OCI-LY7 (cell line): Measurements from ENCODE around the gene IGFL3. TPM values are rescaled to one million over a fixed set of nuclear protein-coding genes. Genes with fewer than 3 reads are reported as not detected.

Experiments used
- BruUV-seq: library from RNA; stranded (reverse); fragments of 400-500 nt; replicated peaks from 2 replicates; lab custom pipeline; 2021; lab: Mats Ljungman, UMichigan
- CTCF ChIA-PET: fragments of 300-600 bp; sonication (Branson Sonifier 250); formaldehyde crosslinking; loops from one replicate; lab custom pipeline; 2022; ENCODE audit warnings: antibody characterized with exemption; ENCODE audit not compliant: unreplicated experiment; lab: Charles Lee
- POLR2A ChIA-PET: fragments of 300-600 bp; sonication (Branson Sonifier 250); formaldehyde crosslinking; loops from one replicate; lab custom pipeline; 2022; ENCODE audit warnings: antibody characterized with exemption; lab: Charles Lee
- DNase-seq: peaks from one replicate; pipeline ENCODE4 v3.0.0-alpha.2; 2015; ENCODE audit warnings: low spot score
- H2AFZ ChIP-seq: fragments of 200-600 bp; sonication (generic), shearing (Covaris generic); 2 replicates; pipeline ENCODE4 v1.6.1; 2014; ENCODE audit warnings: mild to moderate bottlenecking, antibody characterized with exemption, low read length, moderate library complexity
- H3K27ac ChIP-seq: fragments of 200-600 bp; sonication (generic); 2 replicates; pipeline ENCODE4 v1.5.1; 2014; ENCODE audit warnings: mixed run types, low read depth, mild to moderate bottlenecking, moderate library complexity, low read length, inconsistent platforms; ENCODE audit not compliant: poor library complexity, severe bottlenecking
- H3K36me3 ChIP-seq: fragments of 200-600 bp; sonication (generic); 2 replicates; pipeline ENCODE4 v1.6.1; 2014; ENCODE audit warnings: mild to moderate bottlenecking, antibody characterized with exemption, low read length, moderate library complexity, mixed read lengths; ENCODE audit not compliant: insufficient read depth
- H3K4me1 ChIP-seq: fragments of 200-600 bp; sonication (generic); 2 replicates; pipeline ENCODE4 v1.5.1; 2014; ENCODE audit warnings: mild to moderate bottlenecking, low read length; ENCODE audit not compliant: insufficient read depth, poor library complexity, severe bottlenecking
- H3K4me2 ChIP-seq: fragments of 200-600 bp; sonication (generic); 2 replicates; pipeline ENCODE4 v1.6.1; 2014; ENCODE audit warnings: mild to moderate bottlenecking, low read length
- H3K4me3 ChIP-seq: fragments of 200-600 bp; sonication (generic); 2 replicates; pipeline ENCODE4 v1.5.1; 2014; ENCODE audit warnings: mild to moderate bottlenecking, low read depth, low read length; ENCODE audit not compliant: poor library complexity, severe bottlenecking
- H3K79me2 ChIP-seq: fragments of 200-600 bp; sonication (generic); 2 replicates; pipeline ENCODE4 v1.6.1; 2016; ENCODE audit warnings: low read depth, mild to moderate bottlenecking, low read length, moderate library complexity, mixed read lengths; ENCODE audit not compliant: insufficient read depth
- H3K9me2 ChIP-seq: fragments of 200-600 bp; sonication (generic); 2 replicates; pipeline ENCODE4 v1.6.1; 2016; ENCODE audit warnings: mild to moderate bottlenecking, low read length, mixed read lengths; ENCODE audit not compliant: insufficient read depth
- H3K9me3 ChIP-seq: fragments of 200-600 bp; sonication (generic); 2 replicates; pipeline ENCODE4 v1.6.1; 2014; ENCODE audit warnings: mild to moderate bottlenecking, mixed run types, low read length, mixed read lengths
- H4K20me1 ChIP-seq: fragments of 200-600 bp; sonication (generic); 2 replicates; pipeline ENCODE4 v1.6.1; 2014; ENCODE audit warnings: mild to moderate bottlenecking, antibody characterized with exemption, low read length, moderate library complexity, mixed read lengths; ENCODE audit not compliant: insufficient read depth
- EZH2phosphoT487 ChIP-seq: fragments of 200-600 bp; sonication (generic); IDR thresholded peaks from 2 replicates; pipeline ENCODE4 v1.6.1; 2018; ENCODE audit warnings: low read depth, borderline replicate concordance, mild to moderate bottlenecking, mixed run types, antibody characterized with exemption, low read length, moderate library complexity, mixed read lengths
- intact Hi-C: fragments of 100-400 bp; cut with micrococcal nuclease; formaldehyde crosslinking; loops from one replicate; pipeline ENCODE4 v1.10.0; 2022; ENCODE audit not compliant: unreplicated experiment
- total RNA-seq, 2 experiments: library from RNA; depleted of rRNA in 1 of 2; stranded (reverse); fragments of >200 nt in 1 of 2; shearing (Covaris generic) in 1 of 2; gene quantifications; 2 replicates each; pipeline ENCODE4 v1.2.3, GENCODE V29; 2014 to 2022
- TF ChIP-seq, protein P1 (sequence below): fragments of 200-600 bp; sonication (generic); conservative IDR thresholded peaks from 2 replicates; pipeline ENCODE4 v1.5.1; 2014; ENCODE audit warnings: mild to moderate bottlenecking, antibody characterized with exemption, low read length, moderate library complexity, mixed read lengths

The IGFL3 gene
- total RNA-seq, 2 experiments from 2014 or later, result not detected

DNA sequence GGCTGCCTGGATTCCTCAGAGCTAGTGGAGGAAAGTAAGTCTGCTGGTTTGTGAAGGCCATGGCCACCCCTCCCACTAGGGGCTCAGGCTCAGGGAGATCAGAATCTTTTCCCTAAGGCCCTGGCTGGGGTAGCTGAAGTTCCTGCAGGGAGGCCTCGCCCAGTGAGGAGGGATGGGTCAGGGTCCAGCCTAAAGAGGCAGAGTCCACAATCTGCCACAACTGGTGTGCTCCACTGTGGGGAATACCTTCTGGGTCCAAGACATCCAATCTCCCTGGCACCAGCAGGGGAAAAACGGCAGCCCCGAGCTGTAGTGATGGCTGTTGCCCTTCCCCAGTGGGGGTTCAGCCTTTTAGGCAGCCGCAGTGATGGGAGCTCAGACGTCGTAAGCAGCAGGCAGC lies 23.2 kb downstream of the IGFL3 start:
- no peaks in the 10 kb centered on the region for H3K79me2 ChIP-seq
- H3K4me2 ChIP-seq, result no peak overlapping the region
- H3K27ac ChIP-seq, result no peak overlapping the region
- TF ChIP-seq EZH2phosphoT487, result no peak
- TF ChIP-seq, protein P1, sequence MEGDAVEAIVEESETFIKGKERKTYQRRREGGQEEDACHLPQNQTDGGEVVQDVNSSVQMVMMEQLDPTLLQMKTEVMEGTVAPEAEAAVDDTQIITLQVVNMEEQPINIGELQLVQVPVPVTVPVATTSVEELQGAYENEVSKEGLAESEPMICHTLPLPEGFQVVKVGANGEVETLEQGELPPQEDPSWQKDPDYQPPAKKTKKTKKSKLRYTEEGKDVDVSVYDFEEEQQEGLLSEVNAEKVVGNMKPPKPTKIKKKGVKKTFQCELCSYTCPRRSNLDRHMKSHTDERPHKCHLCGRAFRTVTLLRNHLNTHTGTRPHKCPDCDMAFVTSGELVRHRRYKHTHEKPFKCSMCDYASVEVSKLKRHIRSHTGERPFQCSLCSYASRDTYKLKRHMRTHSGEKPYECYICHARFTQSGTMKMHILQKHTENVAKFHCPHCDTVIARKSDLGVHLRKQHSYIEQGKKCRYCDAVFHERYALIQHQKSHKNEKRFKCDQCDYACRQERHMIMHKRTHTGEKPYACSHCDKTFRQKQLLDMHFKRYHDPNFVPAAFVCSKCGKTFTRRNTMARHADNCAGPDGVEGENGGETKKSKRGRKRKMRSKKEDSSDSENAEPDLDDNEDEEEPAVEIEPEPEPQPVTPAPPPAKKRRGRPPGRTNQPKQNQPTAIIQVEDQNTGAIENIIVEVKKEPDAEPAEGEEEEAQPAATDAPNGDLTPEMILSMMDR, result no peak
- no peak overlapping the region for H2AFZ ChIP-seq
- no peaks in the 10 kb centered on the region for H3K4me1 ChIP-seq
- H3K4me3 ChIP-seq, result no peak overlapping the region
- H4K20me1 ChIP-seq, result no peaks in the 10 kb centered on the region
- intact Hi-C loops, result no loop called here
- POLR2A ChIA-PET, result no interaction called here
- DNase-seq, result no peak
- no peaks in the 10 kb centered on the region for H3K9me3 ChIP-seq
- no peaks in the 10 kb centered on the region for H3K9me2 ChIP-seq
- CTCF ChIA-PET, result no interaction called here
- no peaks in the 10 kb centered on the region for H3K36me3 ChIP-seq
- BruUV-seq, result no TSS peak

DNA sequence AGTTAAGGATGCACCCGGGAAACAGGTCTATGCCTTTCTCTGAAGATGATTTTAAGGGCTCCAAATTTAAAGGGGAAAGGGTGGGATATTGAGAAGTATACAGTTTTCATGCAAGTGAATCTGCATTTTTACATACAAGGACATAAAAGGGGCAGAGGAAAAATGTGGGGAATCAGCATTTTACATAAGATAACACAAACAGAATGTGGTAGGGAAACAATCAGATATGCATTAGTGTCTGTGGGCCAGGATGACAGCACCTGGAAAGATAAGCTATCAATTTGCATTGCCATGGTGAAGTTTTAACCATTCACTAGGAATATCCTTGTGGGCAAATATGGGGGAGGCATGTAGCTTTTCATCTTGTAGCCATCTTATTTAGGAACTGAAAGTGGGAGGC lies 24.1 kb downstream of the IGFL3 start:
- H4K20me1 ChIP-seq, result no peaks in the 10 kb centered on the region
- H3K4me1 ChIP-seq, result no peaks in the 10 kb centered on the region
- no peak overlapping the region for H3K4me2 ChIP-seq
- no peaks in the 10 kb centered on the region for H3K9me3 ChIP-seq
- BruUV-seq, result no TSS peak
- no peaks in the 10 kb centered on the region for H3K36me3 ChIP-seq
- no peaks in the 10 kb centered on the region for H3K9me2 ChIP-seq
- H3K4me3 ChIP-seq, result no peak overlapping the region
- intact Hi-C loops, result no loop called here
- ChIA-PET POLR2A (no interaction called here), CTCF (no interaction called here)
- no peak for TF ChIP-seq EZH2phosphoT487
- TF ChIP-seq, protein P1, result no peak
- no peak for DNase-seq
- H2AFZ ChIP-seq, result no peak overlapping the region
- H3K27ac ChIP-seq, result no peak overlapping the region
- H3K79me2 ChIP-seq, result no peaks in the 10 kb centered on the region

DNA sequence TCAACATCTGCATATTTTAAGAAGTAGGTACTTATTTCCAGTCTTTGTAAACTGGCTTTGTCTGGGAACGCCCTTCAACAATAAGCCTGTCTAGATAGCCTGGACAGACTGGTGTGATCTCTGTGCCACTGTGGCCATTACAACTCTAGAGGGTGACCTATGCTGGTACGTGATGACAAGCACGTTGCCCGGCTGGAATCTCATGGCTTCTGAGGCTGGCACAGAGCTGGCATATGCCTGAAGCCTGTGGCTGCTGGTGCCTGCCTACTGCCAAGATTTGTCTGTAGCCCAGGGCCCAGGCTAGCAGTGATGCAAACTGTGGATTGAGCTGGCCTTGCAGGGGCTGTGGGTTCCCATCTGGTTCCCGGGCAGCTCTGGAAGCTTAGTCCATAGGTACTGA lies 34.0 kb downstream of the IGFL3 start:
- Histone ChIP-seq H2AFZ (no peak overlapping the region), H4K20me1 (no peaks in the 10 kb centered on the region), H3K27ac (no peak overlapping the region), H3K9me3 (peaks cover 6% of the 10 kb centered on the region; the same call in 1 of the 2 replicates), H3K4me1 (no peaks in the 10 kb centered on the region), H3K36me3 (no peaks in the 10 kb centered on the region), H3K79me2 (no peaks in the 10 kb centered on the region), H3K9me2 (no peaks in the 10 kb centered on the region), H3K4me3 (no peak overlapping the region), H3K4me2 (no peak overlapping the region)
- no peak for TF ChIP-seq EZH2phosphoT487
- TF ChIP-seq, protein P1, result no peak
- BruUV-seq, result no TSS peak
- ChIA-PET POLR2A (no interaction called here), CTCF (no interaction called here)
- DNase-seq, result no peak
- intact Hi-C loops, result no loop called here
